Testis (tissue), 3 donors: ENCODE data around the gene CCDC167. TPM values are rescaled to one million over a fixed set of nuclear protein-coding genes. Genes with fewer than 3 reads are reported as not detected.

Experiments used
- DNase-seq: peaks from one replicate; pipeline ENCODE4 v3.0.0-alpha.2; 2019
- H3K27ac ChIP-seq, 2 donors: fragments of 200-600 bp; sonication (generic); one replicate each; pipeline ENCODE4 v1.5.1; 2019
- H3K27me3 ChIP-seq: fragments of 200-600 bp; sonication (generic); one replicate; pipeline ENCODE4 v1.5.1; 2019
- H3K36me3 ChIP-seq: fragments of 200-600 bp; sonication (generic); one replicate; pipeline ENCODE4 v1.5.1; 2017; ENCODE audit warnings: low read depth; ENCODE audit errors: missing control alignments
- H3K4me1 ChIP-seq: fragments of 200-600 bp; sonication (generic); one replicate; pipeline ENCODE4 v1.5.1; 2019
- H3K4me3 ChIP-seq, 2 donors: fragments of 200-600 bp; sonication (generic); one replicate each; pipeline ENCODE4 v1.5.1; 2017 to 2019
- H3K9me3 ChIP-seq: fragments of 200-600 bp; sonication (generic); one replicate; pipeline ENCODE4 v1.5.1; 2017
- CTCF ChIP-seq, 3 experiments: fragments of 450-650 bp in 2 of 3; fragments of 200-600 bp in 1 of 3; sonication (generic) in 1 of 3; IDR thresholded peaks; one replicate each; pipeline ENCODE4 v1.5.1; 2016 to 2019; ENCODE audit warnings: antibody characterized with exemption in 3 of 3, mild to moderate bottlenecking in 2 of 3, moderate library complexity in 1 of 3
- POLR2A ChIP-seq: fragments of 450-650 bp; IDR thresholded peaks from one replicate; pipeline ENCODE4 v1.6.1; 2017; ENCODE audit warnings: antibody characterized with exemption, mild to moderate bottlenecking, moderate library complexity
- WGBS, 2 donors: methylation state at CpG; one replicate each; pipeline ENCODE4 v1.1.5; 2018; 5-methylcytosine and 5-hydroxymethylcytosine counted together
- intact Hi-C: fragments of 100-400 bp; cut with DNase I; formaldehyde crosslinking; loops from one replicate; pipeline ENCODE4 v1.15.1; 2023; ENCODE audit warnings: low total_unique reads
- polyA plus RNA-seq: library from polyadenylated mRNA; stranded (reverse); fragments of 350-450 nt; fragmentation: Illumina TruSeq; extraction: RNeasy Lipid Tissue Mini Kit (QIAGEN cat#74804); gene quantifications from one replicate; pipeline ENCODE4 v1.2.3, GENCODE V29; 2014; ENCODE audit warnings: low read depth, low replicate concordance; ENCODE audit not compliant: insufficient read depth
- total RNA-seq, 2 donors: library from RNA; depleted of rRNA; stranded (reverse); fragments of >200 nt; gene quantifications; one replicate each; pipeline ENCODE4 v1.2.3, GENCODE V29; 2016

CCDC167 gene
- total and polyA plus RNA-seq, 3 donors from 2014 or later, result 65.2 to 73.5 (median 65.4) TPM

DNA sequence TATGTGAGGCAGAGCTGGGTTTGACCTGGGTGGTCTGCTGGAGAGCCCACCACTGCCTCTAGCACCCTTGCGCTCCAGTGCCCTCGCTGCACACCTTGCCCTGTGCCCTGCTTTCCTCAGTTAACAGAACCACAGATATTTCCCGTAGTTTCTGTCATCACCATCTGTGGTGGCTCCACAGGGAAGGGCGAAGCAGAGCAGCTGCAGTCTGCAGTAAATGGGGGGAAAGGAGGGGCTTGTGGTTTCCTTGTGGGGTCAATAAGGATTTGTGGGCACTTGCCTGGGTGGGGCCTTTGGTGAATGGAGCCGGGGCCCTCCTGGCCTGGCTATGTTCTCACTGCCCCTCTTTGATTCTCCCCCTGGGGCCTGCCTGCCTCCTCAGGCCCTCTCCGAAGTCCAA lies 21.2 kb upstream of the CCDC167 start:
- H3K27me3 ChIP-seq, result no peaks in the 10 kb centered on the region
- H3K27ac ChIP-seq, result no peak overlapping the region
- intact Hi-C loops, result no loop called here
- DNase-seq, result no peak
- no peak overlapping the region for H3K4me3 ChIP-seq
- H3K9me3 ChIP-seq, result no peaks in the 10 kb centered on the region
- H3K36me3 ChIP-seq, result no peaks in the 10 kb centered on the region
- no peaks in the 10 kb centered on the region for H3K4me1 ChIP-seq
- 75 to 91% methylated on average over 5 to 6 of the region's 6 CpGs for WGBS, 2 donors
- no peak for TF ChIP-seq POLR2A
- no peak for TF ChIP-seq CTCF (IDR thresholded peaks at IDR 0.05)

DNA sequence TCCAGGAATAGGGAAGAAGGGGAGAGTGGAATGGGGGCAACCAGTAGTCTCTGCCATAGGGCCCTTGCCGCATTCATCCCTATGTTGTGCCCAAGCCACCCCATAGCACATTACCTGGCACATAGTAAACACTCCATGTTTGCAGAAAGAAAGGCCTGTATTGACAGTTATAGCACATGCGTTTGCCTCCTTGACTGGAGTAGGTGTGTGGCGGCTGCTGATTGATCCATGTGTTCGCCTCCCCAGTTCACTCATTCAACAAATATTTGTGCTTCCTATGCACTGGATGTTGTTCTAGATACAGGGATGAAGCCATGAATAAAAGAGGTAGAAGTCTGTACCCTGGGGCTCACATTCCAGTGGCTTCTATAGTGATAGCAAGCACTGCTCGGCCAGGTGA lies 19.8 kb upstream of the CCDC167 start:
- no peak overlapping the region for H3K27ac ChIP-seq
- 92 to 94% methylated on average over 5 of the region's 5 CpGs for WGBS, 2 donors
- no peaks in the 10 kb centered on the region for H3K36me3 ChIP-seq
- intact Hi-C loops, result no loop called here
- H3K4me1 ChIP-seq, result no peaks in the 10 kb centered on the region
- H3K9me3 ChIP-seq, result no peaks in the 10 kb centered on the region
- TF ChIP-seq CTCF (IDR thresholded peaks at IDR 0.05) (no peak), POLR2A (no peak)
- H3K4me3 ChIP-seq, result no peak overlapping the region
- no peak for DNase-seq
- no peaks in the 10 kb centered on the region for H3K27me3 ChIP-seq

DNA sequence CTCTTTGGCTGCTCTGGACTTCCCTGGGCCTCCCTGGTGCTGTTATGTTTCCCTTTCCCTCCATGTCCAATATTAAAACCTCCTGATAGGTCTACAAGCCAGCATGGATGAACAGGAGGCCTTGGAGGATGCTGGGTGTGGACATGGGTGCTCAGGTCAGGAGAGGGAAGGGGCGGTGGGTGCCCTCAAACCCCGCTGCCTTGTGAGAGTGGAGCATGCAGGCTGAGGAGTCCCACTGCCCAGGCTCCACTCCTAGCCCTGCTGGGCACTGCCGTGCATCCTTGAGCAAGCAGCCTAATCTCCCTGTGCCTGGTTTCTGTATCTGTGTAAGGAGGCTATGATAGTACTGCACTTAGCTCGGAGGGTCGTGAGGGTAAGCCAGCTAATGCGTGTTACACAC lies 18.4 kb upstream of the CCDC167 start:
- no peak overlapping the region for H3K27ac ChIP-seq
- H3K27me3 ChIP-seq, result no peaks in the 10 kb centered on the region
- no peak for DNase-seq
- 77 to 89% methylated on average over 6 of the region's 6 CpGs for WGBS, 2 donors
- H3K36me3 ChIP-seq, result no peaks in the 10 kb centered on the region
- no peak overlapping the region for H3K4me3 ChIP-seq
- H3K4me1 ChIP-seq, result no peaks in the 10 kb centered on the region
- H3K9me3 ChIP-seq, result no peaks in the 10 kb centered on the region
- TF ChIP-seq CTCF (IDR thresholded peaks at IDR 0.05), result no peak
- no peak for TF ChIP-seq POLR2A
- intact Hi-C loops, result no loop called here

DNA sequence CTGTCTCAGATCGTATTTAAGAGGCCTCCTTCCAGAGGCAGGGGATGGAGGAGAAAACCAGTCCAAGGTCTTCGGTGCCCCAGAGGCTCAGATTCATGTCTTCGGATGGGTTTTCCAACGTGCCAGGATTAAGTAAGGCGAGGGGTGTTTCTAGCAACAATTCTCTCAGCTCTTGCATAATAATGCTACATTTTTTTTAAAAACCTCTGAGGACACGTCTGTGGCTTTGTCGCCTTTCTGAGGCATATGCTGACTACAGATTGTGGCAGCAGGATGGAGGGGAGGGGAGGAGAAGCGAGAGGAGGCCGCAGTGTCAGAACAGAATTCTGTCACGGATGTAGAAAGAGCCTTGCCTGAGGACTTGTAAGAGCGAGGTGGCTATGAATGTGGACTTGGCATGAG lies 17.7 kb upstream of the CCDC167 start:
- TF ChIP-seq CTCF (IDR thresholded peaks at IDR 0.05), result no peak
- TF ChIP-seq POLR2A, result no peak
- no peaks in the 10 kb centered on the region for H3K36me3 ChIP-seq
- DNase-seq, result no peak
- intact Hi-C loops, result no loop called here
- H3K27me3 ChIP-seq, result no peaks in the 10 kb centered on the region
- 72 to 83% methylated on average over 9 to 11 of the region's 11 CpGs for WGBS, 2 donors
- no peak overlapping the region for H3K4me3 ChIP-seq
- no peaks in the 10 kb centered on the region for H3K9me3 ChIP-seq
- no peak overlapping the region for H3K27ac ChIP-seq
- H3K4me1 ChIP-seq, result no peaks in the 10 kb centered on the region

DNA sequence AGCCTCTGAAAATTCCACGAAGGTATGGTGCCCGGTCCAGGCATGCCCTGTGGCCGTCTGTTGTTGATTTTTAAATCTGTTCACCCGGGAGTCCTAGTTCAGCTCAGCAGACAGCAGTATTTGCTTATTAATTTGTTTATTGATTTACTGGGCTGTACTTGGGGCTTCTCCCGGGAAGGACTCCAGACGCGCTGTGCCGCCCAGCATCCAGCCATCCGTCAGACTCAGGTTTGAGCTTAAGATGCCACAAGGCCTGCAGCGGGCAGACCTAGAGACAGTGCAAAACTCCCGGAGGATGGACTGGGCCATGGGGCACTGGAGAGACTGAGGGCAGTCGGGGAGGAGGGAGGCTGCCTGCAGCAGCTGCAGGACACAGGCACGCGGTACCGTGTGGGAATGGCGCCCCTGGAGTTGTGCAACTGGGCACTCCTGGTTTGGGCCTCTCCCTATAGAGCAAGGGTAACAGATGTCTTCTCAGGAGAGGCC lies 17.3 kb upstream of the CCDC167 start:
- no peak for TF ChIP-seq CTCF (IDR thresholded peaks at IDR 0.05)
- TF ChIP-seq POLR2A, result no peak
- H3K9me3 ChIP-seq, result no peaks in the 10 kb centered on the region
- no peak overlapping the region for H3K27ac ChIP-seq
- 79 to 83% methylated on average over 15 to 16 of the region's 16 CpGs for WGBS, 2 donors
- intact Hi-C loops, result no loop called here
- no peaks in the 10 kb centered on the region for H3K4me1 ChIP-seq
- H3K36me3 ChIP-seq, result no peaks in the 10 kb centered on the region
- H3K27me3 ChIP-seq, result no peaks in the 10 kb centered on the region
- no peak for DNase-seq
- H3K4me3 ChIP-seq, result no peak overlapping the region
